ENCODE measurements around the gene PRG2.

DNA sequence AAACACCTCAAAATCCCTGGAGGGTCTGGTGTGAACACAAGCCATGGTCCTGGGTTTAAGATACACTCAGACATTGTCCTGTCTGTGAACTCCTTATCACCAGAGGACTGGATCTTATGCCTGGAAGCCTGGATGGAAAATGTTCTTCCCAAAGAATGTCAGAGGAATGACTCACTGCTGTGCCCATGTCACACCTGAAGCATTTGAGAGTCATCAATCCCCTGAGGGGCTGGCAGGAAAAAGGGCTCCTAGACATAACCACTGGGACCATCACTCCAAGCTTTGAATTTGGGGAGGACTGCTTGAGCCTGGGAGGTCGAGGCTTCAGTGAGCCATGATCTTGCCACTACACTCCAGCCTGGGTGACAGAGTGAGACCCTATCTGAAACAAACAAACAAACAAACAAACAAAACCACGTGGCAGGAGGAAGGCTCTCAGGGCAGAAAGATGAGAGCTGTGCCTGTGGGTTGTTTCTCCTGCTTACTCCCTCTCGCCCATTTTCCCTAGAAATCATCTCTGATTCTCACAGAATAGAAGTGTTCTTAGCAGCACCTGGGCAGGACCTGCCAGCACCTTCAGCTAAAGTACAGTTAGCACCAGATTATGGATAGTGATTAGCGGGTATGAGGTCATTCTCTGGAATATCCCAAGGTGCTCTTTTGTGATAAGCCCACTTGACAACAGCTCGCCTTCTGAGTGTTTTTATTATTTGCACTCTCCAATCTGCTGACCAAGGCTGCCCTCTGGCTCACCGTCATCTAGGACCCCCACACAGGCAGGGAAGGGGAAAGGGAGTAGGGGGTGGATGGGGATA lies 11.9 kb upstream of the PRG2 start:
- TF ChIP-seq, protein P1, sequence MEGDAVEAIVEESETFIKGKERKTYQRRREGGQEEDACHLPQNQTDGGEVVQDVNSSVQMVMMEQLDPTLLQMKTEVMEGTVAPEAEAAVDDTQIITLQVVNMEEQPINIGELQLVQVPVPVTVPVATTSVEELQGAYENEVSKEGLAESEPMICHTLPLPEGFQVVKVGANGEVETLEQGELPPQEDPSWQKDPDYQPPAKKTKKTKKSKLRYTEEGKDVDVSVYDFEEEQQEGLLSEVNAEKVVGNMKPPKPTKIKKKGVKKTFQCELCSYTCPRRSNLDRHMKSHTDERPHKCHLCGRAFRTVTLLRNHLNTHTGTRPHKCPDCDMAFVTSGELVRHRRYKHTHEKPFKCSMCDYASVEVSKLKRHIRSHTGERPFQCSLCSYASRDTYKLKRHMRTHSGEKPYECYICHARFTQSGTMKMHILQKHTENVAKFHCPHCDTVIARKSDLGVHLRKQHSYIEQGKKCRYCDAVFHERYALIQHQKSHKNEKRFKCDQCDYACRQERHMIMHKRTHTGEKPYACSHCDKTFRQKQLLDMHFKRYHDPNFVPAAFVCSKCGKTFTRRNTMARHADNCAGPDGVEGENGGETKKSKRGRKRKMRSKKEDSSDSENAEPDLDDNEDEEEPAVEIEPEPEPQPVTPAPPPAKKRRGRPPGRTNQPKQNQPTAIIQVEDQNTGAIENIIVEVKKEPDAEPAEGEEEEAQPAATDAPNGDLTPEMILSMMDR (IDR thresholded peaks at IDR 0.05), result no peak
- no peak for TF ChIP-seq ZFX (IDR thresholded peaks at IDR 0.05; ENCODE audit: borderline replicate concordance)

Data from 22Rv1 (cell line).